K562 (cell line): ENCODE results near the gene PIP5K1B. TPM values are rescaled to one million over a fixed set of nuclear protein-coding genes. Genes with fewer than 3 reads are reported as not detected.

Experiments used
- ATAC-seq: fragments of 200-7000 bp; cut with Tn5 transposase; 3 replicates; pipeline ENCODE4 v1.9.1; 2020; ENCODE audit warnings: moderate library complexity
- BruUV-seq: library from RNA; stranded (reverse); fragments of 400-500 nt; replicated peaks from 2 replicates; lab custom pipeline; 2021; lab: Mats Ljungman, UMichigan
- CTCF ChIA-PET: fragments of 300-600 bp; formaldehyde crosslinking; extraction: SDS; loops from one replicate; lab custom pipeline; 2021; ENCODE audit warnings: low intra/inter-chr PET ratio; lab: Yijun Ruan, JAX
- POLR2A ChIA-PET: fragments of 300-600, 350-650 bp; sonication (Branson Sonifier 250); formaldehyde crosslinking; extraction: SDS; loops from one replicate; lab custom pipeline; 2021; ENCODE audit warnings: antibody characterized with exemption, inconsistent platforms; lab: Yijun Ruan, JAX
- DNase-seq, 4 experiments: peaks; one replicate each; pipeline versions ENCODE4 v3.0.0 to v3.0.0-alpha.2; 2011 to 2018; ENCODE audit warnings: low spot score in 3 of 4, mixed read lengths in 3 of 4; ENCODE audit errors: extremely low read depth in 1 of 4
- FAIRE-seq: peaks from 2 replicates; lab custom pipeline; 2011; peaks lifted over from hg19 to GRCh38; lab: Jason Lieb, UNC
- H2AFZ ChIP-seq: 2 replicates; pipeline ENCODE4 v1.6.0; 2011; ENCODE audit warnings: low read depth, low read length, control low read depth, inconsistent platforms
- H3K27ac ChIP-seq: fragments of 200-600 bp; 3 replicates; pipeline ENCODE4 v1.8.0; 2011; ENCODE audit warnings: low read depth, mild to moderate bottlenecking, control low read depth, inconsistent platforms, low read length, moderate library complexity, mixed read lengths; ENCODE audit errors: extremely low read depth
- H3K27me3 ChIP-seq, 2 experiments: fragments of 300-600 bp in 1 of 2; 2 replicates in 1 of 2; 3 replicates in 1 of 2; pipeline versions ENCODE4 v1.6.0 to v1.8.0; 2011; ENCODE audit warnings: inconsistent platforms in 2 of 2, low read length in 2 of 2, mild to moderate bottlenecking in 1 of 2, mixed read lengths in 1 of 2, moderate library complexity in 1 of 2; ENCODE audit not compliant: control insufficient read depth in 2 of 2, insufficient read depth in 2 of 2
- H3K36me3 ChIP-seq: fragments of 300-600 bp; 3 replicates; pipeline ENCODE4 v1.8.0; 2011; ENCODE audit warnings: mild to moderate bottlenecking, low read length, inconsistent platforms; ENCODE audit not compliant: control insufficient read depth, insufficient read depth
- H3K4me1 ChIP-seq, 2 experiments: fragments of 200-600 bp in 1 of 2; replicated peaks in 1 of 2; 2 replicates in 1 of 2; 3 replicates in 1 of 2; pipeline versions ENCODE4 v1.5.1 to v1.8.0; 2011; ENCODE audit warnings: inconsistent platforms in 2 of 2, low read length in 2 of 2, mild to moderate bottlenecking in 1 of 2, mixed read lengths in 1 of 2, moderate library complexity in 1 of 2; ENCODE audit not compliant: control insufficient read depth in 2 of 2, insufficient read depth in 2 of 2
- H3K4me2 ChIP-seq: 2 replicates; pipeline ENCODE4 v1.6.1; 2011; ENCODE audit warnings: low read length, control low read depth, inconsistent platforms, mixed read lengths; ENCODE audit not compliant: insufficient read depth
- H3K4me3 ChIP-seq: fragments of 200-600 bp; sonication (generic), shearing (Covaris generic); 2 replicates; pipeline ENCODE4 v1.5.1; 2016; ENCODE audit warnings: control low read depth, inconsistent platforms
- H3K79me2 ChIP-seq: fragments of 200-600 bp; 3 replicates; pipeline ENCODE4 v1.8.0; 2011; ENCODE audit warnings: low read length, inconsistent platforms; ENCODE audit not compliant: control insufficient read depth, insufficient read depth
- H3K9ac ChIP-seq, 2 experiments: 2 replicates each; pipeline versions ENCODE4 v1.6.0 to v1.6.1; 2011; ENCODE audit warnings: low read depth in 2 of 2, low read length in 2 of 2, control low read depth in 1 of 2, inconsistent platforms in 1 of 2, mild to moderate bottlenecking in 1 of 2, mixed read lengths in 1 of 2; ENCODE audit not compliant: insufficient read depth in 1 of 2
- H3K9me1 ChIP-seq: one replicate; pipeline ENCODE4 v1.6.0; 2011; ENCODE audit warnings: inconsistent platforms, mild to moderate bottlenecking, low read length, moderate library complexity; ENCODE audit not compliant: control insufficient read depth, insufficient read depth
- H3K9me3 ChIP-seq: replicated peaks from 2 replicates; pipeline ENCODE4 v1.5.1; 2011; ENCODE audit warnings: low read depth, low read length, inconsistent platforms; ENCODE audit not compliant: control insufficient read depth, insufficient read depth
- H4K20me1 ChIP-seq: replicated peaks from 2 replicates; pipeline ENCODE4 v1.6.1; 2011; ENCODE audit warnings: low read length, inconsistent platforms, mixed read lengths; ENCODE audit not compliant: control insufficient read depth, insufficient read depth
- ARID3B ChIP-seq: fragments of 250-450 bp; sonication (Bioruptor Pico); IDR thresholded peaks from 2 replicates; pipeline ENCODE4 v1.4.0; 2020; ENCODE audit warnings: borderline replicate concordance
- CTCF ChIP-seq, 3 experiments: IDR thresholded peaks in 2 of 3; conservative IDR thresholded peaks in 1 of 3; 2 replicates each; pipeline ENCODE4 v1.5.1; 2011 to 2012; ENCODE audit warnings: low read length in 3 of 3, mild to moderate bottlenecking in 3 of 3, control low read depth in 2 of 3, improper control_type of control experiment in 1 of 3, inconsistent platforms in 1 of 3, low read depth in 1 of 3, mixed read lengths in 1 of 3, moderate library complexity in 1 of 3; ENCODE audit not compliant: insufficient read depth in 2 of 3
- DDX20 ChIP-seq: fragments of 450-650 bp; IDR thresholded peaks from 2 replicates; pipeline ENCODE4 v1.6.1; 2016; ENCODE audit warnings: missing genetic modification characterization, low read depth, mild to moderate bottlenecking, missing compliant biosample characterization, moderate library complexity
- EP400 ChIP-seq: fragments of 450-650 bp; IDR thresholded peaks from 2 replicates; pipeline ENCODE4 v1.6.1; 2017; ENCODE audit warnings: antibody characterized with exemption, mild to moderate bottlenecking, moderate library complexity
- HDAC6 ChIP-seq: IDR thresholded peaks from 2 replicates; pipeline ENCODE4 v1.6.1; 2012; ENCODE audit warnings: low read depth, mild to moderate bottlenecking, control low read depth, inconsistent platforms, low read length, moderate library complexity
- LARP7 ChIP-seq: fragments of 450-650 bp; IDR thresholded peaks from 2 replicates; pipeline ENCODE4 v1.6.1; 2016
- MITF ChIP-seq: IDR thresholded peaks from 2 replicates; pipeline ENCODE4 v1.6.1; 2014; ENCODE audit warnings: antibody characterized with exemption
- NFYB ChIP-seq: IDR thresholded peaks from 2 replicates; pipeline ENCODE4 v1.6.1; 2011; ENCODE audit warnings: mild to moderate bottlenecking, moderate library complexity; ENCODE audit not compliant: insufficient read length; ENCODE audit errors: extremely low read depth
- RBBP5 ChIP-seq: fragments of 200-600 bp; sonication (generic); IDR thresholded peaks from 2 replicates; pipeline ENCODE4 v1.6.1; 2012; ENCODE audit warnings: borderline replicate concordance, mild to moderate bottlenecking, low read length, control low read depth, inconsistent platforms; ENCODE audit not compliant: insufficient read depth, poor library complexity, severe bottlenecking
- SNRNP70 ChIP-seq: fragments of 200-400 bp; formaldehyde crosslinking; optimal IDR thresholded peaks from 2 replicates; pipeline ENCODE3; 2017; ENCODE audit warnings: low read depth, low read length
- SUPT5H ChIP-seq: fragments of 450-650 bp; IDR thresholded peaks from 2 replicates; pipeline ENCODE4 v1.6.1; 2016
- XRCC4 ChIP-seq: IDR thresholded peaks from one replicate; pipeline ENCODE4 v1.6.1; 2011; ENCODE audit not compliant: insufficient read depth, insufficient read length; ENCODE audit errors: extremely low read depth
- XRCC5 ChIP-seq: fragments of 200-400 bp; formaldehyde crosslinking; IDR thresholded peaks from 2 replicates; pipeline ENCODE4 v1.6.1; 2017; ENCODE audit warnings: low read depth, mild to moderate bottlenecking, low read length
- YY1 ChIP-seq, 3 experiments: IDR thresholded peaks; 2 replicates each; pipeline ENCODE4 v1.6.1; 2011; ENCODE audit warnings: low read length in 2 of 3, mild to moderate bottlenecking in 2 of 3, moderate library complexity in 2 of 3, borderline replicate concordance in 1 of 3, control low read depth in 1 of 3, low read depth in 1 of 3; ENCODE audit not compliant: insufficient read depth in 3 of 3, insufficient replicate concordance in 2 of 3, control insufficient read depth in 1 of 3, insufficient read length in 1 of 3; ENCODE audit errors: extremely low read depth in 1 of 3
- ZHX1 ChIP-seq: fragments of 150-350 bp; conservative IDR thresholded peaks from 2 replicates; pipeline ENCODE4 v1.6.1; 2014; ENCODE audit warnings: low read length
- whole genome bisulfite sequencing: fragments of 100-300 bp; shearing (Covaris generic); methylation state at CpG from one replicate; pipeline ENCODE4 v1.1.6; 2016; ENCODE audit warnings: low coverage, mixed read lengths; ENCODE audit not compliant: insufficient coverage; ENCODE audit errors: missing lambda C conversion rate; 5-methylcytosine and 5-hydroxymethylcytosine counted together
- in situ Hi-C: fragments of 300-500 bp; cut with MboI; formaldehyde crosslinking; loops from 4 replicates; pipeline ENCODE4 v1.15.0; 2018; ENCODE audit warnings: inconsistent platforms, mixed read lengths
- intact Hi-C: fragments of 100-400 bp; cut with micrococcal nuclease; formaldehyde crosslinking; loops from 2 replicates; pipeline ENCODE4 v1.14.2; 2022
- polyA plus RNA-seq, 8 experiments: library from polyadenylated mRNA; depleted of rRNA in 4 of 8; stranded (reverse) in 5 of 8; unstranded in 3 of 8; fragments of >200 nt; fragmentation: Nextera tagmentation in 2 of 8; fragmentation: Illumina TruSeq in 1 of 8; extraction: Ambion mirVana in 2 of 8; extraction: Trizol in 1 of 8; gene quantifications; 2 replicates each; pipeline versions ENCODE4 v1.2.1 to v1.2.3, GENCODE V29; 2011 to 2014; ENCODE audit warnings: inconsistent platforms in 1 of 8, missing spikeins in 1 of 8
- total RNA-seq, 7 experiments: library from RNA; depleted of rRNA in 6 of 7; stranded (reverse); fragments of >200 nt in 6 of 7; fragmentation: Illumina TruSeq in 2 of 7; extraction: Trizol in 2 of 7; gene quantifications; 2 replicates each; pipeline versions ENCODE4 v1.2.1 to v1.2.3, GENCODE V29; 2011 to 2021; ENCODE audit warnings: low replicate concordance in 1 of 7

PIP5K1B gene
- total and polyA plus RNA-seq, 9 of the 15 experiments (the other 6 are each of a cell fraction or from before 2014, with no cell fraction given): 3.1 to 12.9 (median 7.4) TPM

GRCh38 chr9:68896486-68896885 lies 191.4 kb downstream of the PIP5K1B start:
- H3K9me3 ChIP-seq: no peaks in the 10 kb centered on the region
- no peak overlapping the region for H3K4me3 ChIP-seq
- intact Hi-C loops (no loop called here), in situ Hi-C loops (no loop called here)
- DNase-seq (no peak), FAIRE-seq (no peak), ATAC-seq (no peak)
- no peak overlapping the region for H2AFZ ChIP-seq
- no peaks in the 10 kb centered on the region for H3K27me3 ChIP-seq
- no peak overlapping the region for H3K4me2 ChIP-seq
- no TSS peak for BruUV-seq
- 0 out of 3 replicates have a peak, but pooled peaks cover 2% of the 10 kb centered on the region for H3K36me3 ChIP-seq
- ChIA-PET POLR2A (interaction anchor here (1.2 kb wide), 1 partner anchor 9 kb away, joined by 3 read pairs; no protein-coding TSS in a partner anchor), CTCF (no interaction called here)
- H3K79me2 ChIP-seq: no peaks in the 10 kb centered on the region
- H3K9ac ChIP-seq: no peak overlapping the region
- H3K4me1 ChIP-seq: no peaks in the 10 kb centered on the region
- H3K27ac ChIP-seq: no peak overlapping the region
- WGBS: 89% methylated on average over 1 of the region's 1 CpG
- H4K20me1 ChIP-seq: no peaks in the 10 kb centered on the region
- no peaks in the 10 kb centered on the region for H3K9me1 ChIP-seq
- TF ChIP-seq HDAC6 (no peak), SNRNP70 (no peak), NFYB (no peak), DDX20 (tag) (no peak), XRCC4 (no peak), YY1 (IDR thresholded peaks at IDR 0.05; ENCODE audit: borderline replicate concordance in 1 of 3, control insufficient read depth in 1 of 3, extremely low read depth in 1 of 3, insufficient read depth in 3 of 3, insufficient read length in 1 of 3, insufficient replicate concordance in 2 of 3, low read depth in 1 of 3, low read length in 2 of 3) (no peak), MITF (no peak), SUPT5H (no peak), ARID3B (CRISPR knock-in tag) (no peak), LARP7 (no peak), RBBP5 (no peak), CTCF (IDR thresholded peaks at IDR 0.05 in 2 of 3, conservative IDR thresholded peaks at IDR 0.05 in 1 of 3; ENCODE audit: insufficient read depth in 2 of 3, low read depth in 1 of 3, low read length in 3 of 3) (no peak), ZHX1 (no peak), EP400 (no peak), XRCC5 (no peak)
